ENCODE data around the gene PUM2.
"Not testable (repeated sequence)": the region's sequence is repeated elsewhere in the genome, so short reads cannot be mapped to it uniquely, and the experiment has no call there.

- not testable (repeated sequence) for TF ChIP-seq CTCF (IDR thresholded peaks at IDR 0.05; ENCODE audit: insufficient read depth, low read length, poor library complexity, severe bottlenecking); EZH2phosphoT487 (conservative IDR thresholded peaks at IDR 0.05; ENCODE audit: low read length)
Observed at GRCh38 chr2:20234597-20234996, 116.0 kb downstream of the PUM2 start.
